Cardiac muscle cell (in vitro differentiated cells and primary cell): ENCODE measurements around the gene PTS. TPM values are rescaled to one million over a fixed set of nuclear protein-coding genes. Genes with fewer than 3 reads are reported as not detected.

Experiments
- DNase-seq, 2 donors: peaks; one replicate each; pipeline versions ENCODE4 v3.0.0 to v3.0.0-alpha.2; 2010 to 2017; ENCODE audit warnings: low read depth in 1 of 2, low spot score in 1 of 2
- H3K27ac ChIP-seq: fragments of 200-600 bp; sonication (generic); 2 replicates; pipeline ENCODE4 v1.5.1; 2016
- H3K27me3 ChIP-seq: fragments of 200-600 bp; sonication (generic); 2 replicates; pipeline ENCODE4 v1.6.0; 2016; ENCODE audit warnings: control low read depth
- H3K36me3 ChIP-seq: fragments of 200-600 bp; sonication (generic); 2 replicates; pipeline ENCODE4 v1.5.1; 2016; ENCODE audit warnings: control low read depth
- H3K4me1 ChIP-seq: fragments of 200-600 bp; sonication (generic); 2 replicates; pipeline ENCODE4 v1.8.1; 2017; ENCODE audit warnings: low read depth, mild to moderate bottlenecking, mixed run types
- H3K4me3 ChIP-seq: fragments of 200-600 bp; sonication (generic); 2 replicates; pipeline ENCODE4 v1.5.1; 2016; ENCODE audit warnings: mild to moderate bottlenecking
- H3K9me3 ChIP-seq: fragments of 200-600 bp; sonication (generic); 2 replicates; pipeline ENCODE4 v1.5.1; 2017; ENCODE audit warnings: low read depth, mild to moderate bottlenecking, control low read depth
- polyA plus RNA-seq: library from polyadenylated mRNA; unstranded; fragments of >200 nt; fragmentation: Nextera tagmentation; extraction: Ambion mirVana; gene quantifications from 2 replicates; pipeline ENCODE4 v1.2.1, GENCODE V29; 2016
- total RNA-seq: library from RNA; depleted of rRNA; stranded (reverse); fragments of >200 nt; gene quantifications from 2 replicates; pipeline ENCODE4 v1.2.3, GENCODE V29; 2016
- TF ChIP-seq, protein P1 (sequence below): IDR thresholded peaks from 2 replicates; pipeline ENCODE4 v1.5.1; 2012; ENCODE audit warnings: low read depth, mild to moderate bottlenecking, low read length

PTS gene
- total and polyA plus RNA-seq, 2 experiments from 2014 or later, result 28.1 to 66.7 TPM

DNA sequence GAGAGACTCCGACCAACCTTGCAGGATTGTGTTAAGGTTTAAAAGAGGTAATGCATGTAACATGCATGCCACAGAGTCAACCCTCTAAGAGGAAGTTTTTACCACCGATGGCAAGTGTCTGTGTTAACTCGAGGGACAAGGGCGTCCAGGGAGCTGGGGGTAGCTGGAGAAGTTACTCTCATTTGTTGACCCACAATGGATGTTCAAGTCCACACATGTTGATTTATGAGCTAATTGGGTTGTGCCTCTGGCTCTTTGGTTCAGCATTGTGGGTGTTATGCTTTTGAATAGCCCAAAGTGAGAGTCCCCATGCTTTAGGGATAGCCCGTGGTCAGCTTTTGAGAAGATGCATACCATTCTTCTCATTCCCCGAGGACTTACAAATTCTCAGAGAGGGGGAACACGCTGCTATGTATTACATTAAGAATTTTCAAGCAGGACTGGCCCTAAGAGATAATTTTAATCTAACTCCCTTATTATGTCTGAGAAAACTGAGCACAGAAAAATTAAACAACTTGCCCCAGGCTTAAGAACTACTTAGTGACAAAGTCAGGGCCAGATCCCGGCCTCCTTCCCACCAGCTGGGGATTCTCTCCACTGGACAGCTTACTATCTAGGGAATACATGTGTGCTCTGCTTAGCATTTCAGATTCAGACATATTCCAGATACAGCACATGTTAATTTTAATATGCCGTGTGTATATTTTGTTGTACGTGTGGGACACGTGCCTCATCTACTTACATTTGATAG lies 39.6 kb downstream of the PTS start:
- DNase-seq, result peak in 1 of 2 donors; percentile 12
- no peaks in the 10 kb centered on the region for H3K27me3 ChIP-seq
- no peak overlapping the region for H3K4me3 ChIP-seq
- no peaks in the 10 kb centered on the region for H3K9me3 ChIP-seq
- H3K36me3 ChIP-seq, result no peaks in the 10 kb centered on the region
- TF ChIP-seq, protein P1, sequence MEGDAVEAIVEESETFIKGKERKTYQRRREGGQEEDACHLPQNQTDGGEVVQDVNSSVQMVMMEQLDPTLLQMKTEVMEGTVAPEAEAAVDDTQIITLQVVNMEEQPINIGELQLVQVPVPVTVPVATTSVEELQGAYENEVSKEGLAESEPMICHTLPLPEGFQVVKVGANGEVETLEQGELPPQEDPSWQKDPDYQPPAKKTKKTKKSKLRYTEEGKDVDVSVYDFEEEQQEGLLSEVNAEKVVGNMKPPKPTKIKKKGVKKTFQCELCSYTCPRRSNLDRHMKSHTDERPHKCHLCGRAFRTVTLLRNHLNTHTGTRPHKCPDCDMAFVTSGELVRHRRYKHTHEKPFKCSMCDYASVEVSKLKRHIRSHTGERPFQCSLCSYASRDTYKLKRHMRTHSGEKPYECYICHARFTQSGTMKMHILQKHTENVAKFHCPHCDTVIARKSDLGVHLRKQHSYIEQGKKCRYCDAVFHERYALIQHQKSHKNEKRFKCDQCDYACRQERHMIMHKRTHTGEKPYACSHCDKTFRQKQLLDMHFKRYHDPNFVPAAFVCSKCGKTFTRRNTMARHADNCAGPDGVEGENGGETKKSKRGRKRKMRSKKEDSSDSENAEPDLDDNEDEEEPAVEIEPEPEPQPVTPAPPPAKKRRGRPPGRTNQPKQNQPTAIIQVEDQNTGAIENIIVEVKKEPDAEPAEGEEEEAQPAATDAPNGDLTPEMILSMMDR, result no peak
- no peak overlapping the region for H3K27ac ChIP-seq
- no peaks in the 10 kb centered on the region for H3K4me1 ChIP-seq

DNA sequence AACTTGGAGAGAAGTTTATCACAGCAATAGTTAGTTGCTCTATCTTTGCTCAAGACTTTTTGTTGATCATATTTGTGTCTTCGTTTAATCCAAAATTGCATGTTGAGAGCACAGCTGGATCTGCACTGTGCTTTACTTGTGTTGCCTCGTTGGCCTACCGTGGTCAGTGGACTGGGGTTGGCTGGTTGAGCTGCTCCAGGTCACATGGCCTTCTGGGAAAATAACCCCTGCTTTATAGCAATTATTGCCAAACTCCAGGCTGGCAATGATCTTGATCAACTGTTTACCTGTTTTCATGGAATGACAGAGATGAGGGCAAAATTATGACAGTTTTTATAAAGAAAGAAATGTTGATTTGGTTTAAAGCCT lies 40.2 kb downstream of the PTS start:
- TF ChIP-seq, protein P1, result no peak
- no peak for DNase-seq
- Histone ChIP-seq H3K36me3 (no peaks in the 10 kb centered on the region), H3K27ac (no peak overlapping the region), H3K4me1 (no peaks in the 10 kb centered on the region), H3K9me3 (no peaks in the 10 kb centered on the region), H3K4me3 (no peak overlapping the region), H3K27me3 (no peaks in the 10 kb centered on the region)

DNA sequence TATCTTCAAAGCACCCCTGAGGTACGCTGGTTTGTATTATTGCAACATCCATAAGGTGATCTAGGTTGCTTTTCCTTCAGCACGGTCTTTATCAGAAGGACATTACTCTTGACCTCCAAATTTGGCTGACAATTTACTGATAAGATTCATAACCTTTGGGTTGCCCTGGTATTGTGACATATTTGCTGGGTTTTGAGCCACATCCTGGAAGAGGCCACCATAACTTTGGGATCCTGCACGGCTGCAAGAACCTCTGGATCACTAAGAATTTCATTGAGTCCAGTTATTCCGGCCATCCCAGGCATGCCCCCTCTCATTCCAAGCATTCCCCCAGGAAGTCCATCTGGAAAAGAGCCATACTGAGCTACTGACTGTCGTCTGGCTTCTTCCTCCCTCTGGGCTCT lies 41.0 kb downstream of the PTS start:
- DNase-seq, result peak; percentile 8 to 54
- Histone ChIP-seq H3K27me3 (no peaks in the 10 kb centered on the region), H3K36me3 (no peaks in the 10 kb centered on the region), H3K4me1 (no peaks in the 10 kb centered on the region), H3K4me3 (no peak overlapping the region), H3K9me3 (no peaks in the 10 kb centered on the region), H3K27ac (no peak overlapping the region)
- TF ChIP-seq, protein P1, result no peak

DNA sequence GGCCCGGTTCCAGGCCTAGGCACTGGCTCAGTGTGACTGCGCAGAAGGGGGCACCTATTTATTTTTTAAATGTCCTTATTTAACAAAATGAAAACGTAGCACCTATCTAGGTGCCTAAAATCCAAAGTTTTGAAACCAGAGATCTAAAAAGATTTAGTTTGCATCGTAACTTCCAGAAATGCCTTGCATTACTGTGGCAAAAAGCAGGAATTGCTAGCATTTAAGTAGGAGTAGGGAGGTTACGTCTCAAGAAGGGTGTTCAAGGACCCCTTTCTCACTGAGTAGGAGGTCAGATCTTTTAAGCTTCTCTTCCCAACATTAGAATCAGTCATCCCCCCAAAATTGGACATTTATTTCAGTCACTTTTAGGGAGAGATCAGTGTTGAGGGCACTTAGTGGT lies 42.2 kb downstream of the PTS start:
- no peak for DNase-seq
- no peak overlapping the region for H3K27ac ChIP-seq
- no peak overlapping the region for H3K4me3 ChIP-seq
- no peaks in the 10 kb centered on the region for H3K27me3 ChIP-seq
- no peaks in the 10 kb centered on the region for H3K9me3 ChIP-seq
- no peaks in the 10 kb centered on the region for H3K36me3 ChIP-seq
- no peaks in the 10 kb centered on the region for H3K4me1 ChIP-seq
- TF ChIP-seq, protein P1, result no peak

DNA sequence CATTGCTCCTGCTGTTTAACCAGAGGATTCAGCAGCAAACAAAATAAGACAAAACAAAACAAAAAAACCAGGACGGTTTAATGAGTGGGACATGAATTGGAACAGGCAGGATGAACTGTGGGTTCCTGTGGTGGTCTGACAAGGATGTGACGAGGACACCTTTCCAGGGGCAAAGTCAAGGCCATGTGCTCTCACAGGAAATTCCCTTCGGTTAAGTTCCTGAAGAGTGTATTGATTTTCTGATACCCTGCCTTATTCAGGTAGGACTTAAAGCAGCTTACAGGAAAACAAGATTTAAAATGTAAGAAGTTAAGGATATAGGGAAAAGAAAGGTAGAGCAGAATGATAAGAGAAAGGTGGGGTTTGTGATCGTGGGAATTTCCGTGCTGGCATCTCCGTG lies 42.9 kb downstream of the PTS start:
- no peaks in the 10 kb centered on the region for H3K9me3 ChIP-seq
- TF ChIP-seq, protein P1, result no peak
- no peak overlapping the region for H3K27ac ChIP-seq
- H3K4me3 ChIP-seq, result no peak overlapping the region
- H3K36me3 ChIP-seq, result no peaks in the 10 kb centered on the region
- H3K4me1 ChIP-seq, result no peaks in the 10 kb centered on the region
- no peak for DNase-seq
- H3K27me3 ChIP-seq, result no peaks in the 10 kb centered on the region
